HG03432 (cell line): ENCODE results near the gene IFT20.
"Not testable (repeated sequence)": the region's sequence is repeated elsewhere in the genome, so short reads cannot be mapped to it uniquely, and the experiment has no call there.

Experiments used
- ATAC-seq: cut with Tn5 transposase; IDR thresholded peaks from one replicate; pipeline ENCODE4 v1.9.1; 2021; ENCODE audit warnings: mild to moderate bottlenecking, moderate library complexity; ENCODE audit not compliant: unreplicated experiment

IFT20 gene

DNA sequence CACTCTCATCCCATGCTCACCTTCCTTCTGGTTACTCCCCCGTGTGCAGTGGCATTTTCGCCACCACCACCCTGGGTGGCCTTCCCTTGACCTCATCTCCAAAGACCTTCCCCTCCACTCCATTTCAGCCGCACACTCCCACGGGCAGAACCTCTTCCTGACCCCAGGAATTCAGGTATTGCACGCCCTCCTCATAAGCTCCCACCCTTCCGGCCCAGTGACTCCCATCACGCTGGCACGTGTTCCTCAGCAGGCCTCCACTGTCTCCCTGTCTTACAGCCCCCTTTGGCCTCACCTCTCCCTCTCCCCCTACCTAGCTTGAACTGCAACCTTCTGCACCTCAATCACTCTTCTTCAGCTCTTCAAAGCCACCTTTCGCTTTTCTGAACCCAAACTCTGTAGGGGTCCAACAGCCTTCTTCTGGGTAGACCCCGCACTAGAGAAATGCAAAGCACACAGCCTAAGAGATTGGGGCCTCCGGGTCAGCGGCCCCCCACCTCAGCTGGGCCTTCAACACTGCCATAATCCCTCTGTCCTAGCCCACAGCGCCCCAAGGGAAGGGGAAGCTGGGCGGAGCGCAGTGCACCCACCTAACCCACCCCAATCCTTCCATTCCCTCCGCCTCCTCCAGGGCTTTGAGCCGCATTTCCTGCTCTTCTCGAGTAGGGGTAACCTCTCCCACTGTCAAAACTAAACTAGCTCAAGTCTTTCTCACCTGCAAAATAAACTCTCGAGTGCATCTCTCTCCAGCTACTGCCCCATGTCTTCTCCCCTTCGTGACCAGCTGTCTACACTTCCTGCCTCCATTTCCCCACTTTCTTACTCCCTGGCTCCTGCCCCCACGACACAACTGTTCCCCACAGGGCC, 17.9 kb downstream of the IFT20 start:
- ATAC-seq: no peak

DNA sequence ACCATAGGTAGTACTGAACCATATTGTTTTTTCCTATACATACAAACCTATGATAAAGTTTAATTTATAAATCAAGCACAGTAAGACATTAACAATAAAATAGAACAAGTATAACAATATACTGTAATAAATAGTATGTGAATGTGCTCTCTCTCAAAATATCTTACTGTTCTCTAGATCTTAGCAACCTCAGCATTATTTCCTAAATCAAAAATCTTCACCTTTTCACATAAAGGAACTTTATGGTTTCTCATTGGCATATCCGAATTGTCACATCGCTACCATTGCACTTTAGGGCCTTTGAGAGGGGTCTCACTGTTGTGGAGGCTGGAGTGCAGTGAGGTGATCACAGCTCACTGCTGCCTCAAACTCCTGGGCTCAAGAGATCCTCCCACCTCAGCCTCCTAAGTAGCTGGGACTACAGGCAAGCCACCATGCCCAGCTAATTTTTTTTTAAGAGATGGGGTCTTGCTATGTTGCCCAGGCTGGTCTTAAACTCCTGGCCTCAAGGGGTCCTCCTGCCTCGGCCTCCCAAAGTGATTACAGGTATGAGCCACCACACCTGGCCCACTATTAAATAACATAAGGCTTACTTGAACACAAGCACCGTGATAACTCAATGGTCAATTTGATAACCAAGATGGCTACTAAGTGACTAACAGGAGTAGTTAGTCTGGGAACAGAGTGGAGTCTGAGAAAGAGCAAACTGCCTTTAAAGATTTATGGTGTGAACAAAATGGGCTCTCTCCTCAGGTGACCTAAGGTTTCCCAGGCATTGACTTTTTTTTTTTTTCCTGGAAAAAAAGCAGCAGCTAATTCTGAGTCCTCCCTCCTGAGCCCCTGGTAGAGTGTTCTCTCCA, 19.2 kb downstream of the IFT20 start:
- no peak for ATAC-seq

DNA sequence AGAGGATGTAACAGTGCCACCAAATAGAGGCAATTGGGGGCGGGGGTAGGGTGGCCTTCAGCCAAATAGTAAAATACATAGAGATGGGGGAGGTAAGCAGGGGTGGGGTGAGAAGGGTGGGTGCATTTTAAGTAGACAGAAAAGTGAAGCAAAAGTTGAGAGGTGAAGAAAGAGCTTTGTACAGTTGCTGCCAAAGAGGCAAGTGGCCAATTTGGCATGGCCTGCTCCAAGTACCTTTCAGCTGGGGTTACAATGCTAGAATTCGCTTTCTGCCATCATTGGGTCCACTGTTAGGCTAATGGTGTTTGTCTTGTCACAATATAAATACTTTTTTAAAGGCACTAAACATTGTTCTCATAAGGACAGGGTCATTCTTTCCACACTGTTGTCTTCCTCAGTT, 21.4 kb downstream of the IFT20 start:
- no peak for ATAC-seq

DNA sequence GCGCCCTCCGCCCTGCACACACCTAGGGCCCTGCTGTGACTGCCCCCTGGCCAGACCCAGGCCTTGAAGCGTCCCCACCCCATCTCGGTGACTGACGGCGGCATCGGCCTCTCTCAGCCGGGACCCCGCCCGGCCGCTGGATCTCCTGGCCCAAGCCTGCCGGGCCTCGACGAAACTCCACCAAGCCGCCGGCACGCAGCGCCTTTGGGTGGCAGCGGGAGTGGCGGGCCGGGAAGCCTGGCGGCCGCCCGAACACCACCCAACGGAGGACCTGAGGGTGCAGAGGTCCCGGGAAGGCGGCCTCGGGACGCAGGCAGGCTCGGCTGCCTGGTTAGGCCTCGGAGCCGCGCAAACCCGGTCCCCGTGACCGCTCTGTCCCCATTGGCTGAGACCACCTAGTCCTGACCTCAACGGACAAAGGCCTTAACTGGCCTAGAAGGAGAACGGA, 28.3 kb downstream of the IFT20 start:
- no peak for ATAC-seq

DNA sequence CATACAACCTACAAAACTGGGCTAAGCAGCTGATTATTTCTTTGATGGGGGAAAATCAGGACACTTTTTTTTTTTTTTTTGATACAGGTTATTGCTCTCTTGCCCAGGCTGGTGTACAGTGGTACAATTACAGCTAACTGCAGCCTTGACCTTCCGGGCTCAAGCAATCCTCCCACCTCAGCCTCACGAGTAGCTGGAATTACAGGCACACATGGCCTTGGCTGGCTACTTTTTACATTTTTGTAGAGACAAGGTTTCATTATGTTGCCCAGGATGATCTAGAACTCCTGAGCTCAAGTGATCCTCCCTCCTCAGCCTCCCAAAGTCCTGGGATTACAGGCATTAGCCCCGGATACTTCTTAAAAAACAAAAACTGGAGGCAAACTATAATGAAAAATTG, 36.8 kb downstream of the IFT20 start:
- no peak for ATAC-seq

DNA sequence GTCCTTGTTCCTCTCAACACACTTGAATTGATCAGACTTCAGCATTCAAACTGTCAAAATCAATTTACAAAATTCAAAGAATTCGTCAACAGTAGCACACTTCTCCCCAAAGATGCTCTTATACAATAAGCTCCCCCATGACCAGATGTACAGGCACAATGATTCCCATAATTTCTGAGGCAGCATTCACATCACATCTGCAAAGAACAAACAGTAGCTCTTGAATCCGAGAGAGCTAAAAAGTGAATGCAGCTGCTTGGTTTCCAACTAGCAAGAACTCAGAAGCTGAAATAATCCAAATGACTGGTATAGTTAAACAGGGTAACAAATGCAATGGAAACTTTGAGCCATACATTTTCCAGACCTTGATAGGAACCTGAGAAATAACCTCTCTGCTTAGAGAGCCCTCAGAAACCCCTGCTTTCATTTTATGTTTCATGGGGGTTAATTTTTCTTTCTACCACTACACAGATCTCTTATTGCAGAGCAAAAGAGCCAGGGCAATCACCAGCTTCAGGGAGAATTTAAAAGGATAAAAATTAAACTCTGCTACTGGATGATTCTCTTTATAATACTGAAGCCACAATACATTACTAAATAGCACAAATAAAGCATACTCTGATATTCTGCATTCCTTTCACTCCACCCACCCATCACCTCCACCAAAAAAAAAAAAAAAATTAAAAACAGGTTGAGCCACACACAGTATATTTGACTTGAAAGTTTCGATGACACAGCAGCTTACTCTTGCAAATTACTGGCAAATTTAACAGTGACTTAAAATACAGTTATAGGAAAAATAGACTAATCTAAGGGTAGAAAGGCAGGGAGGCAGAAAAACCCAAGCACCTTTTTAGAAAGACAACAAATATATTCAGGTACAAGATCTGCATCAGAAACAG, 39.3 kb downstream of the IFT20 start:
- no peak for ATAC-seq

DNA sequence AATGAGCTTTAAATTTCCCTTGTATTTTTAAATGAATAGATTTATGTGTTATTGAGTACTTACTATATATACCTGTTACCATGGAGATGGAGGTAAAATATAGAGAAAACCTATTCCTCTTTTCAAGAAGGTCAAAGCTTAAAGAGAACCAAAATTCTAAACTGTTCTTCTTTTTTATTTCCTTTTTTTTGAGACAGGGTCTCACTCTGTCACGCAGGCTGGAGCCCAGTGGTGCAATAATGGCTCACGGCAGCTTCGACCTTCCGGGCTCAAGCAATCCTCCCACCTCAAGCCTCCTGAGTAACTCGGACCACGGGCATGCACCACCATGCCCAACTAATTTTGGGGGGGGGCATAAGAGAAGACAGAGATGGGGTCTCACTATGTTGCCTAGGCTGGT, 41.3 kb downstream of the IFT20 start:
- ATAC-seq: no peak

DNA sequence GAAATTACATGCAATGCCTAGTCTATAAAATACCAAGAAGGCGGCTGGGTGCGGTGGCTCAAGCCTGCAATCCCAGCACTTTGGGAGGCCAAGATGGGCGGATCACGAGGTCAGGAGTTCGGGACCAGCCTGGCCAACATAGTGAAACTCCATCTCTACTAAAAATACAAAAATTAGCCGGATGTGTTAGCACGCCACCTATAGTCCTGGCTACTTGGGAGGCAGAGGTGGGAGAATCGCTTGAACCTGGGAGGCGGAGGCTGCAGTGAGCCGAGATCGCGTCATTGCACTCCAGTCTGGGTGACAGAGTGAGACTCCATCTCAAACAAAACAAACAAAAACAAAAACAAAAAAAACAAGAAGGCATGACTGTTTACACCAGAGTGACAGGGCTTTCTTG, 42.4 kb downstream of the IFT20 start:
- not testable (repeated sequence) for ATAC-seq

DNA sequence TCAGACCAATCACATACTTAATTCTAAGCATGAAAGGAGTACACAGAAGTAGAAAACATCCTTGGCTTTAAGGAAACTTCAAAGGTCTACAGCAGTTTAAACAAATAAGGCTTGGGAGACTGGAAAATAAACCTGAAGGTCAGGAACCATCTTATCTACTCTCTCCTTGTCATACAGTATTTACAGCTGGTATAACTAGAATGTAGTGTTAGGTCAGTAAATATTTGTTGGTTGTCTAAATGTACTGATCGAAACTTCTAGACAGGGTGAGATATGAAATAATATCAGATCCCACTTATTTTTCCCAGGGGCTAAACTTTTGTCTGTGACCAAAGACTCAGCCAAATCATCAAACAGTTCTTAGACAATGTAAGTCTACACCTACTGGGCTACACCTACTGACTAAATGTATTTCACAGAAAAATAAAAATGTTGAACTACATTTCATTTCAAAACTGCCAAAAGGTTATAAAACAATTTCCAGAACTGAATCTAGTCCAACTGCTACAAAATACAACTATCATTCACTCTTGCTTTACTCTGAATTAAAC, 43.4 kb downstream of the IFT20 start:
- no peak for ATAC-seq

DNA sequence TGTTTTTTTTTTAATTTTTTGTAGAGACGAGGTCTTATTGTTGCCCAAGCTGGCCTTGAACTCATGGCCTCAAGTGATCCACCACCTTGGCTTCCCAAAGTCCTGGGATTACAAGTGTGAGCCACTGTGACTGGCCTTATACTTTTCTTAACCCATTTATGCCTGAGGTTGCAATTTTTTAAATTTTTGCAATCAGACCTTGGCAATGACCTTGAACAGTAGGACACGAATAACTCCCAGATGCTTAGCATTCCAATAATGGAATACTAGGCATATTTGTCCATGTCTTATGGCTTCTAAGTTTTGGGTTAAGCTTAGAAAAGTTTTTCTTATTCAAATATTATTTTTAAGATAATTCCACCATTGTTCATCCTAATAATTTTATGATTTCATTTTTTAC, 44.6 kb downstream of the IFT20 start:
- no peak for ATAC-seq

DNA sequence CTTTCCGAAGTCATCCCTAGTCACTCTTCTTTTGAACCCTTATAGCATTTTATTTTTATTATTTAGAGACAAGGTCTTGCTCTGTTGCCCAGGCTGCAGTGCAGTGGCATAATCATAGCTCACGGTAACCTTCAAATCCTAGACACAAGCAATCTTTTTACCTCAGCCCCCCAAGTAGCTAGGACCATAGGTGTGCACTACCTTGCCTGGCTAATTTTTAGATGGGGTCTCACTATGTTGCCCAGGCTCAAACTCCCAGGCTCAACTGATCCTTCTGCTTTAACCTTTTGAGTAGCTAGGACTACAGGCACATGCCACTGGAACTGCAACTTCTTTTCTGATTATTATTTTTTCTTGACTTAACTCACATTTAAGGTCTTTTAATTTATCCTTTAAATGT, 49.3 kb downstream of the IFT20 start:
- no peak for ATAC-seq

DNA sequence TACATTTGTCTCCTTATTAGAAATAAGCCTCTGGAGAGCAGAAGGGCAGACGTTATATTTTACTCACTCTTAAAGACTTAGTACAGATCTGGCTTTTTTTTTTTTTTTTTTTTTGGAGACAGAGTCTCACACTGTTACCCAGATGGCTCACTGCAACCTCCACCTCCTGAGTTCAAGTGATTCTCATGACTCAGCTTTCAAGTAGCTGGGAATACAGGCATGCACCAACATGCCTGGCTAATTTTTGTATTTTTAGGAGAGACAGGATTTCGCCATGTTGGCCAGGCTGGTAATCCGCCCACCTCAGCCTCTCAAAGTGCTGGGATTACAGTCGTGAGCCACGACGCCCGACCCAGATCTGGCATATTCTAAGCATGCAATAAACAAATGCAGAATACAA, 52.7 kb downstream of the IFT20 start:
- no peak for ATAC-seq

DNA sequence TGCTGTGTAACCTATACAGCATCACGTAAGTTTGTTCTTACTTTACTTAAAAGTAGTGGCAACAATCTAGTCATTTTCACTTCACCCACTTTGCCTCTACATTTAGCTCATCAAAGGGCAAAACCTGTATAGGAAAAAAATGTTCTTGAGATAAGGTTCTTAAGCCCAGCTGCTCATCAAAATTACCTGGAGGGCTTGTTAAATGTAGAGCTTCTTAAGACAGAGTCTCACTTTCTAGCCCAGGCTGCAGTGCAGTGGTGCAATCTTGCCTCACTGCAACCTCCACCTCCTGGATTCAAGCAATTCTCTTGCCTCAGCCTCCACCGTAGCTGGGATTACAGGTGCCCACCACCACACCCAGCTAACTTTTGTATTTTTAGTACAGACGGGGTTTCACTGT, 54.4 kb downstream of the IFT20 start:
- ATAC-seq: no peak

DNA sequence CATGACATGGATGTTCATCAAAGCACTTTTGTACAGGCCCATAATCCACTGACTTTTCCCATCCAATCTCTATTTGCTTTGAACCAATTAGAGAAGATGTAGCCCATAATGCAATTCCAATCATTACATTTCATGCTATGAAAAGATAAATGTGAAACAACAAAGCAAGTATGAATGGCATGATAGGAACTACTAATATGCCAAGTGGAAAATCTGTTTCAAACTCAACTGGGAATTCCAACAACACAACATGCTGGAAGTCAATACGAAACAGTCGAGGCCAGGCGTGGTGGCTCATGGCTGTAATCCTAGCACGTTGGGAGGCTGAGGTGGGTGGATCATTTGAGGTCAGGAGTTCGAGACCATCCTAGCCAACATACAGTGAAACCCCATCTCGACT, 55.9 kb downstream of the IFT20 start:
- no peak for ATAC-seq
